GM18870 (cell line): ENCODE data around the gene ATP8B1.

Experiments
- ATAC-seq: cut with Tn5 transposase; IDR thresholded peaks from one replicate; pipeline ENCODE4 v1.9.1; 2021; ENCODE audit warnings: moderate library complexity; ENCODE audit not compliant: unreplicated experiment

ATP8B1 gene

GRCh38 chr18:57794951-57795728 is 8.0 kb downstream of the ATP8B1 start:
- no peak for ATAC-seq

GRCh38 chr18:57793302-57793986 is 9.7 kb downstream of the ATP8B1 start:
- no peak for ATAC-seq

GRCh38 chr18:57792631-57793301 is 10.3 kb downstream of the ATP8B1 start:
- ATAC-seq = no peak

GRCh38 chr18:57791911-57792310 is 11.2 kb downstream of the ATP8B1 start:
- ATAC-seq = no peak

- ATAC-seq = no peak
Measured at GRCh38 chr18:57791192-57791591, 11.9 kb downstream of the ATP8B1 start.

GRCh38 chr18:57790316-57790715 is 12.8 kb downstream of the ATP8B1 start:
- no peak for ATAC-seq

GRCh38 chr18:57789759-57790158 is 13.4 kb downstream of the ATP8B1 start:
- ATAC-seq = no peak

- ATAC-seq = no peak
Measured at GRCh38 chr18:57789090-57789489, 14.0 kb downstream of the ATP8B1 start.

- ATAC-seq = no peak
Measured at GRCh38 chr18:57787068-57787685, 15.9 kb downstream of the ATP8B1 start.

GRCh38 chr18:57785751-57786437 is 17.2 kb downstream of the ATP8B1 start:
- ATAC-seq = no peak

- no peak for ATAC-seq
Measured at GRCh38 chr18:57784801-57785114, 18.4 kb downstream of the ATP8B1 start.

GRCh38 chr18:57784034-57784800 is 18.9 kb downstream of the ATP8B1 start:
- no peak for ATAC-seq

GRCh38 chr18:57782049-57782448 is 21.1 kb downstream of the ATP8B1 start:
- ATAC-seq = no peak

GRCh38 chr18:57780706-57781347 is 22.3 kb downstream of the ATP8B1 start:
- ATAC-seq = peak; percentile 68

GRCh38 chr18:57780318-57780705 is 22.8 kb downstream of the ATP8B1 start:
- no peak for ATAC-seq

- no peak for ATAC-seq
Measured at GRCh38 chr18:57776767-57777166, 26.3 kb downstream of the ATP8B1 start.

- no peak for ATAC-seq
Measured at GRCh38 chr18:57776354-57776753, 26.8 kb downstream of the ATP8B1 start.

GRCh38 chr18:57775937-57776336 is 27.2 kb downstream of the ATP8B1 start:
- ATAC-seq = no peak

- ATAC-seq = no peak
Measured at GRCh38 chr18:57772387-57772799, 30.7 kb downstream of the ATP8B1 start.

- ATAC-seq = no peak
Measured at GRCh38 chr18:57771626-57772025, 31.5 kb downstream of the ATP8B1 start.
